Measurements from ENCODE around the gene TRRAP. TPM values are rescaled to one million over a fixed set of nuclear protein-coding genes. Genes with fewer than 3 reads are reported as not detected.

Gene TRRAP
- total RNA-seq, 1 donor from 2014 or later = 25.8 TPM

Small RNAs within 50 kb of the gene (microRNA-seq; reads per million reads assigned to microRNA genes)
- not detected for gene MIR3609

Other genes with a start within 250 kb of the TRRAP start
- 0.30 TPM for gene TMEM130, start 8.5 kb upstream of the TRRAP start, total RNA-seq

Measured in cardiac septum (tissue), 1 donor.